GM18498 (cell line): ENCODE results near the gene PCGF1.

Experiments
- ATAC-seq: cut with Tn5 transposase; IDR thresholded peaks from one replicate; pipeline ENCODE4 v1.9.1; 2021; ENCODE audit warnings: mild to moderate bottlenecking, moderate library complexity; ENCODE audit not compliant: unreplicated experiment

PCGF1 gene

GRCh38 chr2:74537140-74537539 lies 29.6 kb upstream of the PCGF1 start:
- ATAC-seq = no peak

- no peak for ATAC-seq
Observed at GRCh38 chr2:74536166-74536950, 28.9 kb upstream of the PCGF1 start.

DNA sequence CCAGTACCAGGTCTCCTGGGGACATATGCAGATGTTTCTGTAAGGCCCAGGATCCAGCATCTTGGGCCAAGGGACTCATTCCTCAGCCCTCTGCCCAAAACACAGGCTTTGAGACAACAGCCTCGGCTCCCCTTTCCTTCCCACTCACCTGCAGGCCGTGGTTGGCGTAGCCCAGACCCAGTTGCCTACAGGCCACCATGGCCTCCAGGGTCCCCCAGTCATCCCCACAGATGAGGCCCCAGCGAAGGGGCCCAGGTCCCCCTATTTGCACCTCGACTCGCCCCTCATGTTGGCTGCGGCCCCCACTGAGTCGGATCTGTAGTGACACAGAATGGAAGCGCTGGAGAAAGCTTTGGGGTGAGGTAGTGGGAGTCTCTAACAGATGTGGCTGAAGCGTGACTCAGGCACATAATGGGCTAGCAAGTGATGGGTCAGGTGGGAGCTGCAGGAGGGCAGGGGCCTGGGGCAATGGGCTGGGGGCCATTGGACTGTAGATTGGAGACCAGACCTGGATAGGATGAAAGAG lies 28.0 kb upstream of the PCGF1 start:
- ATAC-seq = no peak

- no peak for ATAC-seq
Observed at GRCh38 chr2:74534411-74534810, 26.9 kb upstream of the PCGF1 start.

DNA sequence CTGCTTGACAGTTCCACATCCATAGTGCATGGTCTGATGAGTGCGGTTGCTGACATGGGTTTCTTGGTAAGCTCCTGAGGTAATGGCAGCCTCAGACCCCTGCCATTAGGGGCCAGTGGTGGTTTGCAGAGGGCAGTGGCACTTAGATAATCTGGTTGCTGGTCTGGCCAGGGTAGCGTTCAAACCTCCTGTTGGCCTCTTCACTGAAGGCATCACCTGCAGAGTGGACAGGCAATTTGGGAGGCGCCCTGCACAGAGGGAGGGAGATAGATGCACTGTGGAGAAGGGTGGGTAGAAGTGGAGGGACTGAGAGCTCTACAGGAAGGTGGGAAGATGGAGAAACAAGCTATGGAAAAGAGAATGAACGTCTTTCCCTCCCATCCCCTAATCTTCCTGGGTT lies 26.0 kb upstream of the PCGF1 start:
- no peak for ATAC-seq

DNA sequence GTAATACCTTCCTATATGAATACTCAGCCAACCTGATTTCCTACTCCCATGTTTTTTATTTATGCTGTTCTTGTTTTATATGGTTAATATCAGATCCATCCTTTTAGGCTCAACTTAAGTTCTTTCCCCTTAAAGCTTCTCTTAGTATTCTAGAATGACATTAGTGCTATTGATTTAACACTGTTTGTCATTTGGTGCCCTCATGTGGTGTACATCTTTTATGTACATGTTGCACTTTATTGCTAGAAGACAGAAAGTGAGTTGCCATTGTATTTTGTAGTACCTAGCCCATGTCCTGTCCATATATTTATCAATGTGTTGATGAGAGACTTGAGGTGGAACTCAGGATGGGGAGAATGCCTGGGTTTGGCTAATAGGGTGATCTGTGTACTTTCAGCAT lies 24.7 kb upstream of the PCGF1 start:
- no peak for ATAC-seq

- no peak for ATAC-seq
Observed at GRCh38 chr2:74531666-74532065, 24.2 kb upstream of the PCGF1 start.

DNA sequence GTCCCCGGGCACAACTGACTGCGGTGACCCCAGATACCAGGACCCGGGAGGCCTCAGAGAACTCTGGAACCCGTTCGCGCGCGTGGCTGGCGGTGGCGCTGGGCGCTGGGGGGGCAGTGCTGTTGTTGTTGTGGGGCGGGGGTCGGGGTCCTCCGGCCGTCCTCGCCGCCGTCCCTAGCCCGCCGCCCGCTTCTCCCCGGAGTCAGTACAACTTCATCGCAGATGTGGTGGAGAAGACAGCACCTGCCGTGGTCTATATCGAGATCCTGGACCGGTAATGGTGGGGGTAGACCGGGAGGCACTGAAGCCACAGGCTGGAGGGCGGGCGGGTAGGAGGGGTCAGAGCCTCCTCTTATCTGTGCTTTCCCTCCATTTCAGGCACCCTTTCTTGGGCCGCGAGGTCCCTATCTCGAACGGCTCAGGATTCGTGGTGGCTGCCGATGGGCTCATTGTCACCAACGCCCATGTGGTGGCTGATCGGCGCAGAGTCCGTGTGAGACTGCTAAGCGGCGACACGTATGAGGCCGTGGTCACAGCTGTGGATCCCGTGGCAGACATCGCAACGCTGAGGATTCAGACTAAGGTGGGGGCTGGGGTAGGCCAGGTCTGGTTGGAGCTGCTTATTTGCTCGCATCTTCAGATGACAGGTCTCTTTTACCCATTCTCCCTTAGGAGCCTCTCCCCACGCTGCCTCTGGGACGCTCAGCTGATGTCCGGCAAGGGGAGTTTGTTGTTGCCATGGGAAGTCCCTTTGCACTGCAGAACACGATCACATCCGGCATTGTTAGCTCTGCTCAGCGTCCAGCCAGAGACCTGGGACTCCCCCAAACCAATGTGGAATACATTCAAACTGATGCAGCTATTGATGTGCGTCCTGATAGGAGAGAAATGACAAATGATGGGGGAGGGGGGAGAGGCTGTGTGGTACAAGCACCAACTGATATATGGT lies 23.0 kb upstream of the PCGF1 start:
- ATAC-seq = peak; percentile 31

DNA sequence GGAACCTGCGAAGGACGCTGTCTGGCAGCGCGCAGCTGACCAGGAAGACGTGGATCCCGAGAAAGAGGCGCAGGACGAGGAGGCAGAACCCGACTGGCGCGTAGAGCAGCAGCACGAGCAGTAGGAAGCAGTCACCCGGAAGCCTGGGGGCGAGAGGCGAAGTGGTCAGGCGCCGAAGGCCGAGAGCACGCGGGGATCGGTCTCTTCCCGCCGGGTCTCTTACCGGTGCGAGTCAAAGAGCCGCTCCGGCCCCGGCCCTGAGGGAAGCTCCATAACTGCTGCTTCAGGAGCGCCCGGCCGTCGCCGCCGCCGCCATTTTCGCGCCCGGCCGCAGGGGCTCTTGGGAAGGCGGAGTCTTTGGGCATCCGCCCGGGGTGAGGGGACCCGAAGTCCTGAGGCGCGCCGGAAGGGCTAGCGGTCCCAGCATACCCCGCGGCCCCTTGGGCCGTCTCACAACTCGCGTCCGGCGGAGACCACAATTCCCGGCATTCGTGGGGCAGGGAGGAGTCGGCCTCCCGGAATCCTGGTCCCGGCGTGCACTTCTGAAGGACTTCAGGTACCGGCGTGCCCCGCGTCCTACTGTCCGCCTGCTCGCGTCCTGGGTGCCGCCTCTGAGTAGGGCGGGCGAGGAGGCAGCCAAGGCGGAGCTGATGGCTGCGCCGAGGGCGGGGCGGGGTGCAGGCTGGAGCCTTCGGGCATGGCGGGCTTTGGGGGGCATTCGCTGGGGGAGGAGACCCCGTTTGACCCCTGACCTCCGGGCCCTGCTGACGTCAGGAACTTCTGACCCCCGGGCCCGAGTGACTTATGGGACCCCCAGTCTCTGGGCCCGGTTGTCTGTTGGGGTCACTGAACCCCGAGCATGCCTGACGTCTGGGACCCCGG lies 22.1 kb upstream of the PCGF1 start, which contains the start of the genes AUP1 and HTRA2:
Gene AUP1 (minus strand): TSS at position 350 of the 882 bp plus-strand sequence. CDS start 77 bp downstream, at position 273.
Gene HTRA2 (plus strand): TSS at position 577 of the 882 bp plus-strand sequence. CDS start 74 bp downstream, at position 651.
- peak; percentile 80 for ATAC-seq

DNA sequence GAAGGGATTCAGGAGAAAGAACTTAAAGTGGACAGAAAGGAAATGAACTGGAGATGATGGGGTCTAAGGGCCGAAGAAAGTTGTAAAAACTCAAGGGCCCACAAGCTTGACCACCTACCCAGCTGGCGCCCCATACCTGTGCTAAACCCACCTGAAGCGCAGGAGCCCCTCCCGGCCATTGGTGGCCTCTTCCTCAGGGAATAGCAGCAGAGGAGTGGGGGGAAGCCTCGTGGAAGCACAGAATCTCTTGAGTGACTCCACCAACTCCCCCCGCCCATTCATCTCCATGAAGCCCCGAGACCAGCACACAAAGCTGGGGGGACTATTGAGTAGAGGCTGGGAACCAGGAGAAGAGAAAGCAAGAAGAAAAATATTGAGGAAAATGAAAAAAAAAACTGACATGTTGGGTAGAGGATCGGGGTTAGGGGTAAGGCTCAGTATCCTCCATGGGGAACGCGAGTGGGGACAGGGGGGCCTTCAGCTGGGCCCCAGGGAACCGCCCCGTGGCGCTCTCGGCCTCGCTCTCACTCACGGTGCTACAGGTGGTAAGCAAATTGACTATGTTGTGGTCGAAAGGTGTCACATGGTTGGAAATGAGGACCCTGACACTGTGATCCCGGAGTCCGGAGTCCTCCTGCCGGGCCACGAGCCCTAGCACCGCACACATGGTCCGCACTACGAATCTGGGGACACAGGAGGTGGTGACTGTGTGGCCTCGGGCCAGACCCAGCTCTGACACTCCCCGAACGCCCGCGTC lies 21.3 kb upstream of the PCGF1 start:
- peak; percentile 8 for ATAC-seq

DNA sequence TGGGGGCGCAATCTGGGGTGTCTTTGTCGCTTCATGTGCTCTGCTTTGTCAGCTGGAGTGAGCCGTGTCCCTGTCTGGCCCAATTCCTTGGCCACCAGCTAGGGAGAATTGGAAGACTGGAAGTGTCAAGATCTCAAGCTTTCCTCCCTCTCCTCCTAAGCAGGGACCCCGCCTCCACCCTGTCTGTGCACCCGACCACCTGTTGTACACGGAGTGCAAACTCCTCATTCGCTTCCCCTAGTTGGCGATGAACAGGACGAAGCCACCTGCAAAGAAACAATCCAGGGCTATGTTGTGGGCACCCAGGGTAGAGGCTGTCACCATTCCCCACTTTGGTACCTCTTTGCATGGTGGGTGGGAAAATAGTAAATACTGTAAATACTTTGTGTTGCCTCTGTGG lies 20.2 kb upstream of the PCGF1 start:
- no peak for ATAC-seq

DNA sequence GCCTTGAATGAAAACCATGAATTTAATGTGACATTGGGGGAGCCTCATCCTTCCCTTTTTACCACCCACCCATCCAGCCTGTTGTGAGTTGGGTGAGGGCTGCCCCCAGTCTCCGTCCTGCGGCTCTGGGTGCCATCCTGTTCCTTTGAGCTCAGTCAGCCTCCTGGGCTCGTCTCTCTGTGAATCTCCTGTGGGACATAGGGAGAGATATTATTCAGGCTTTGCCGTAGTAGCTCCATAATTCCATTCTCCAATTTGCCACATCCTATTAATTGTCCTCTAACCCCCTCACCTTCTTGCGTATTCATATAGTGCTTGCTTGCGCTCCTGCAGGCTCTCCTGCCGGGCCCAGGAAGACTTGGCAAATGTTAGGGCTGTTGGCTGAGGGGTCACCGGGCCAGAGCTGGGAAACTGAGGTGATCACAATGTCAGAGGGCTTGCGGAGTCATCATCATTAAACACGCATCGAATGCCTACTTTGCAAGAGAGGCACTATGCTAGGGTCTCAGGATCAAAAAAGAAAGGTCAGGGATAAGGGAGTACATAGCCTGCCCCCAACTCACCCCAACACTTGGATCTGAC lies 19.2 kb upstream of the PCGF1 start:
- no peak for ATAC-seq

DNA sequence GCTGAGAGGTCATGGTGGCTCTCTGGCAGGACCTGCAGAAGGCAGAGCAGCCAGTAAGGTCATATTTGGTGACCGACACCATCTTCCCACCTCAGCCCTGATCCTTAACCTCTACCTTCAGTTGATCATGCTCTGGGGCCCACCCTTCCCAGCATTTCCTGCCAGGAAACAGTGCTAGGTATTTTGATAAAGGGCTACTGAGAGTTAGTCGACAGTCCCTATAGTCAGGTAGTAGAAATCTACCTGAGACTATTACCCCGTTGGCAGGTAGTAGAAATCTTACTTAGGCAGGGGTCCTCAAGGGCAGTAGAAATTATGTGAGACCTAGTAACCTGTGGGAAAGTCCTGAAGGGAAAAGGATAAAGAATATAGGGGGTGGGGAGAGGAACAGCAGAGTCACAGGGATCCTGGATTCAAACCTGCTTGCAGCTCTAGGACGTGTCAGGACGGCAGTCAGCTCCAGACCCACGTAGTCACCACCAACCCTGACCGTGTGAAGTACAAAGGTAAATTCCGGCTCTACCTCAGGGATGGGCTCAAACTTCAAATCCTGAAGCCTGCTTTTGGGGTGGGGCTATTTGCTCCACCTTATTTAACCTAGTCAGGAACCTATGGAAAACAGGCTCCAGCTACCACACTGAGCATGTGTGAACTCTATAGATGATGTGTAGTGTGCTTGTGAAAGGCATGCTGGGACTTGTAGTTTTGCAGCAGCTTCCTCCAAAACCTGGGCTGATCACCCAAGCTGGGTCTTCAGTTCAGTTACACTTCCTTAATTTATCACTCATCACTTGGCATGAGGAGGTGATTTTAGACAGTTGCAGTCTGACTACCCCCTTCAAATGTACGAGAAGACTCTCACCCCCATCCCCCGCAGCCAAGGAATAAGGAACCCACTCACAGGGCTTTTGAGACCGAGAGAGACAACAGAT lies 18.5 kb upstream of the PCGF1 start, which contains the start of gene DQX1:
Gene DQX1 (minus strand): TSS at position 515 of the 932 bp plus-strand sequence. CDS start 502 bp downstream, at position 13.
- ATAC-seq = no peak

- no peak for ATAC-seq
Observed at GRCh38 chr2:74524955-74525716, 17.6 kb upstream of the PCGF1 start.

DNA sequence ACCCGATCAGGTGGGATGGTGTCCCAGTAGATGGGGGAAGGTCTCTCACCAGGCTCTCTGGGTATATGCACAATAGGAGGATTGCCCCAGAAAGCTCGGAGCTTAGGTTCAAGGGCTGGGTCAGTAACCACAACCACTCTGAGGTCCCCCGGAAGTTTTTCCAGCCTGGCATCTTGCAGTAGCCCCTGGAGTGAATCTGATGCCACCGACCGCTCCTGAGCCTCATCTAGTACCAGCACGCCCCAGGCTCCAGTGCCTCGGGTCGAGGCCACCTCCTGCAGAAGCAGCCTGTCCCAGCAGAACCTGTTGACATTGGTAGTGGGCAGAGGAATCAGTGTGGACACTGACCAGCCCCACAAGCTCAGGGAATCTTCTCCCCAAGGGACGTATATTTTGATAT lies 16.5 kb upstream of the PCGF1 start:
- no peak for ATAC-seq

GRCh38 chr2:74522516-74522915 lies 15.0 kb upstream of the PCGF1 start:
- ATAC-seq = no peak

GRCh38 chr2:74516650-74517049 lies 9.2 kb upstream of the PCGF1 start:
- ATAC-seq = no peak
